Mammary epithelial cell (primary cell): Measurements from ENCODE around the gene PPP5C.

Experiments used
- EZH2 ChIP-seq: IDR thresholded peaks from 2 replicates; pipeline ENCODE4 v1.6.1; 2012; ENCODE audit warnings: low read length, inconsistent platforms, borderline replicate concordance
- TF ChIP-seq, protein P1 (sequence below), 2 donors: IDR thresholded peaks in 1 of 2; conservative IDR thresholded peaks in 1 of 2; 2 replicates each; pipeline ENCODE4 v1.5.1; 2011 to 2012; ENCODE audit warnings: inconsistent platforms in 2 of 2, low read length in 2 of 2, mild to moderate bottlenecking in 2 of 2, control low read depth in 1 of 2, low read depth in 1 of 2; ENCODE audit not compliant: insufficient read depth in 1 of 2; ENCODE audit errors: extremely low read depth in 1 of 2

DNA sequence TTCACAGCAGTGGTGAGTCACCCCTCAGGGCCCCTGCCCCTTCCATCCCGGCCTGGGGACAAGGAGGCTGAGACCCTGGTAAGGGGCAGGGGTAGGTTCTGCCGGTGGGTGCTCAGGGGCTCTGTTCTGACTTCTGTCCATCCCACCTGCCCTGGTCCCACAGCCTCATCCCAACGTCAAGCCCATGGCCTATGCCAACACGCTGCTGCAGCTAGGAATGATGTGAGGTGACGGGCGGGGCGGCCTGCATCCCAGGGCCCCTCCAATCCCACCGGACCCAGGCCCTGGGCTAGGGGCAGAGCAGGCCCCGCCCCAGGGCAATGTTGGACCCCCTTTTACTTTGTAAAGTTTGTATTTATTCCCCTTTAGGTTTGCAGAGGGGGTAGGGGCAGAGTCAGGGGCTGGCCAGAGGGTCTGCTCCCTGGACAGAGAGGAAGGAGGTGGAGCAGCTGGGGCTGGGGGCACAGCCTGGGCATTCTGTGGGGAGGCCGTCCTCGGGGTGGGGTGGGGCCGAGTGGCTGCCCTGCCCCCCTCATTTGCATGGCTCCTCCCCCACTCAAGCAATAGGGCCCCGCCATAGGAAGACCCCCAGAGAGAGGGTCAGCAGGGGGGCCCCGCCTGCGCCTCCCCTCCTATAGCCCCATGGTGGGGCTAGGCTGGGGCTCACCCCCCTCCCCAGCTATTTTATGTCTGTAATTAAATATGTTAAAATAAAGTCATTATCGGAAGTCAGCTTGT, 43.4 kb downstream of the PPP5C start:
- TF ChIP-seq, protein P1, sequence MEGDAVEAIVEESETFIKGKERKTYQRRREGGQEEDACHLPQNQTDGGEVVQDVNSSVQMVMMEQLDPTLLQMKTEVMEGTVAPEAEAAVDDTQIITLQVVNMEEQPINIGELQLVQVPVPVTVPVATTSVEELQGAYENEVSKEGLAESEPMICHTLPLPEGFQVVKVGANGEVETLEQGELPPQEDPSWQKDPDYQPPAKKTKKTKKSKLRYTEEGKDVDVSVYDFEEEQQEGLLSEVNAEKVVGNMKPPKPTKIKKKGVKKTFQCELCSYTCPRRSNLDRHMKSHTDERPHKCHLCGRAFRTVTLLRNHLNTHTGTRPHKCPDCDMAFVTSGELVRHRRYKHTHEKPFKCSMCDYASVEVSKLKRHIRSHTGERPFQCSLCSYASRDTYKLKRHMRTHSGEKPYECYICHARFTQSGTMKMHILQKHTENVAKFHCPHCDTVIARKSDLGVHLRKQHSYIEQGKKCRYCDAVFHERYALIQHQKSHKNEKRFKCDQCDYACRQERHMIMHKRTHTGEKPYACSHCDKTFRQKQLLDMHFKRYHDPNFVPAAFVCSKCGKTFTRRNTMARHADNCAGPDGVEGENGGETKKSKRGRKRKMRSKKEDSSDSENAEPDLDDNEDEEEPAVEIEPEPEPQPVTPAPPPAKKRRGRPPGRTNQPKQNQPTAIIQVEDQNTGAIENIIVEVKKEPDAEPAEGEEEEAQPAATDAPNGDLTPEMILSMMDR (conservative IDR thresholded peaks at IDR 0.05 in 1 of 2, IDR thresholded peaks at IDR 0.05 in 1 of 2; ENCODE audit: extremely low read depth in 1 of 2, insufficient read depth in 1 of 2, low read depth in 1 of 2, low read length in 2 of 2): no peak
- TF ChIP-seq EZH2: no peak
